Measurements from ENCODE around the gene WWTR1. TPM values are rescaled to one million over a fixed set of nuclear protein-coding genes. Genes with fewer than 3 reads are reported as not detected.

WWTR1 gene
- total RNA-seq, 2 donors from 2014 or later = 6.8 to 35.8 TPM

GRCh38 chr3:149512073-149512782 is 145.6 kb downstream of the WWTR1 start:
- peak; percentile 78 for TF ChIP-seq CTCF (IDR thresholded peaks at IDR 0.05)
- intact Hi-C loops (cut with DNase I) = loop anchor here (2.0 to 5.0 kb wide), 2 partner anchors 205 to 260 kb away; no protein-coding TSS in a partner anchor
- H3K27me3 ChIP-seq = no peaks in the 10 kb centered on the region
- H3K9me3 ChIP-seq = no peaks in the 10 kb centered on the region
- H3K27ac ChIP-seq = no peak overlapping the region
- H3K4me1 ChIP-seq = no peaks in the 10 kb centered on the region
- no peaks in the 10 kb centered on the region for H3K36me3 ChIP-seq
- no peak overlapping the region for H3K9ac ChIP-seq (ENCODE audit: low read depth in 2 of 2, low read length in 2 of 2)
- no peak overlapping the region for H3K4me3 ChIP-seq
- DNase-seq = peak; percentile 60

GRCh38 chr3:149511040-149511626 is 146.7 kb downstream of the WWTR1 start:
- no peaks in the 10 kb centered on the region for H3K9me3 ChIP-seq
- no peak overlapping the region for H3K4me3 ChIP-seq
- no peak for DNase-seq
- H3K27ac ChIP-seq = no peak overlapping the region
- no peak for TF ChIP-seq CTCF (IDR thresholded peaks at IDR 0.05)
- no peaks in the 10 kb centered on the region for H3K36me3 ChIP-seq
- intact Hi-C loops (cut with DNase I) = loop anchor here (5.0 kb wide), 1 partner anchor 261 kb away; no protein-coding TSS in a partner anchor
- H3K9ac ChIP-seq (ENCODE audit: low read depth in 2 of 2, low read length in 2 of 2) = no peak overlapping the region
- no peaks in the 10 kb centered on the region for H3K27me3 ChIP-seq
- H3K4me1 ChIP-seq = no peaks in the 10 kb centered on the region

- no peaks in the 10 kb centered on the region for H3K4me1 ChIP-seq
- H3K27ac ChIP-seq = no peak overlapping the region
- no peak for DNase-seq
- no peak for TF ChIP-seq CTCF (IDR thresholded peaks at IDR 0.05)
- no peak overlapping the region for H3K4me3 ChIP-seq
- intact Hi-C loops (cut with DNase I) = loop anchor here (5.0 kb wide), 1 partner anchor 262 kb away; no protein-coding TSS in a partner anchor
- H3K36me3 ChIP-seq = no peaks in the 10 kb centered on the region
- no peaks in the 10 kb centered on the region for H3K27me3 ChIP-seq
- H3K9me3 ChIP-seq = no peaks in the 10 kb centered on the region
- H3K9ac ChIP-seq (ENCODE audit: low read depth in 2 of 2, low read length in 2 of 2) = no peak overlapping the region
Measured at GRCh38 chr3:149510480-149510879, 147.3 kb downstream of the WWTR1 start.

- intact Hi-C loops (cut with DNase I) = no loop called here
Measured at GRCh38 chr3:149509526-149509925, 148.3 kb downstream of the WWTR1 start.

More at GRCh38 chr3:149509526-149509925, 148.3 kb downstream of the WWTR1 start:
- Histone ChIP-seq H3K4me1 (no peaks in the 10 kb centered on the region), H3K27me3 (no peaks in the 10 kb centered on the region), H3K27ac (no peak overlapping the region), H3K36me3 (no peaks in the 10 kb centered on the region), H3K9ac (ENCODE audit: low read depth in 2 of 2, low read length in 2 of 2) (no peak overlapping the region), H3K4me3 (no peak overlapping the region), H3K9me3 (no peaks in the 10 kb centered on the region)
- no peak for DNase-seq
- TF ChIP-seq CTCF (IDR thresholded peaks at IDR 0.05) = no peak

Measured in colonic mucosa (tissue), 4 donors.